GM23338 (cell line): ENCODE data around the gene SLCO3A1. TPM values are rescaled to one million over a fixed set of nuclear protein-coding genes. Genes with fewer than 3 reads are reported as not detected.

Experiments used
- ATAC-seq: fragments of 200-7000 bp; cut with Tn5 transposase; 3 replicates; pipeline ENCODE4 v1.9.1; 2020
- DNase-seq: peaks from one replicate; pipeline ENCODE4 v3.0.0-alpha.2; 2015; ENCODE audit warnings: low spot score
- H2AFZ ChIP-seq: fragments of 200-600 bp; sonication (generic); 2 replicates; pipeline ENCODE4 v1.8.0; 2016; ENCODE audit warnings: antibody characterized with exemption, mild to moderate bottlenecking, moderate library complexity
- H3F3A ChIP-seq: fragments of 200-600 bp; sonication (generic); replicated peaks from 2 replicates; pipeline ENCODE4 v1.8.0; 2017; ENCODE audit warnings: antibody characterized with exemption, mixed run types, low read depth
- H3K27ac ChIP-seq: fragments of 200-600 bp; sonication (generic); 2 replicates; pipeline ENCODE4 v1.6.1; 2016; ENCODE audit warnings: low read depth
- H3K27me3 ChIP-seq: fragments of 200-600 bp; sonication (generic); 2 replicates; pipeline ENCODE4 v1.8.0; 2016; ENCODE audit warnings: mild to moderate bottlenecking, mixed run types, moderate library complexity; ENCODE audit not compliant: insufficient read depth
- H3K36me3 ChIP-seq: fragments of 200-600 bp; sonication (generic); 2 replicates; pipeline ENCODE4 v1.8.0; 2016; ENCODE audit warnings: mild to moderate bottlenecking; ENCODE audit not compliant: insufficient read depth
- H3K4me1 ChIP-seq: fragments of 200-600 bp; sonication (generic); 2 replicates; pipeline ENCODE4 v1.8.0; 2016; ENCODE audit warnings: mild to moderate bottlenecking, moderate library complexity; ENCODE audit not compliant: insufficient read depth
- H3K4me2 ChIP-seq: fragments of 200-600 bp; sonication (generic); 2 replicates; pipeline ENCODE4 v1.7.1; 2017; ENCODE audit warnings: mixed run types
- H3K4me3 ChIP-seq: fragments of 200-600 bp; sonication (generic); 2 replicates; pipeline ENCODE4 v1.6.1; 2016; ENCODE audit warnings: mixed run types
- H3K79me2 ChIP-seq: fragments of 200-600 bp; sonication (generic); replicated peaks from 2 replicates; pipeline ENCODE4 v1.8.0; 2017; ENCODE audit warnings: mild to moderate bottlenecking; ENCODE audit not compliant: insufficient read depth
- H3K9me2 ChIP-seq: fragments of 200-600 bp; sonication (generic); 2 replicates; pipeline ENCODE4 v1.8.0; 2017; ENCODE audit not compliant: insufficient read depth
- H4K20me1 ChIP-seq: fragments of 200-600 bp; sonication (generic); replicated peaks from 2 replicates; pipeline ENCODE4 v1.8.0; 2017; ENCODE audit warnings: mild to moderate bottlenecking; ENCODE audit not compliant: insufficient read depth
- H3K27ac Mint-ChIP-seq: 2 replicates; pipeline ENCODE4 v1.8.0; 2020; ENCODE audit warnings: inconsistent platforms, mild to moderate bottlenecking, moderate library complexity, mixed read lengths
- H3K27me3 Mint-ChIP-seq: 3 replicates; pipeline ENCODE4 v1.8.0; 2022; ENCODE audit warnings: low read depth, mild to moderate bottlenecking, moderate library complexity, mixed read lengths, inconsistent platforms; ENCODE audit not compliant: insufficient read depth, poor library complexity
- H3K36me3 Mint-ChIP-seq: 3 replicates; pipeline ENCODE4 v1.8.0; 2021; ENCODE audit warnings: low read depth, mild to moderate bottlenecking, inconsistent platforms, moderate library complexity, mixed read lengths
- H3K4me1 Mint-ChIP-seq: 3 replicates; pipeline ENCODE4 v1.8.0; 2020; ENCODE audit warnings: mild to moderate bottlenecking, inconsistent platforms, mixed read lengths
- H3K4me3 Mint-ChIP-seq: 3 replicates; pipeline ENCODE4 v1.8.0; 2021; ENCODE audit warnings: moderate library complexity, mild to moderate bottlenecking, inconsistent platforms, mixed read lengths
- H3K9me3 Mint-ChIP-seq: 3 replicates; pipeline ENCODE4 v1.8.0; 2020; ENCODE audit warnings: moderate library complexity, mild to moderate bottlenecking, inconsistent platforms, mixed read lengths
- CREB1 ChIP-seq: fragments of 250-450 bp; sonication (Bioruptor Pico); IDR thresholded peaks from 2 replicates; pipeline ENCODE4 v1.5.0; 2020; ENCODE audit warnings: low read depth, mild to moderate bottlenecking, moderate library complexity
- ETS1 ChIP-seq: IDR thresholded peaks from 2 replicates; pipeline ENCODE4 v1.6.1; 2016; ENCODE audit warnings: antibody characterized with exemption
- EZH2 ChIP-seq: fragments of 200-600 bp; sonication (generic); IDR thresholded peaks from one replicate; pipeline ENCODE4 v1.8.0; 2017; ENCODE audit warnings: antibody characterized with exemption, mild to moderate bottlenecking, low read depth; ENCODE audit not compliant: unreplicated experiment
- EZH2phosphoT487 ChIP-seq: fragments of 200-600 bp; sonication (generic); IDR thresholded peaks from one replicate; pipeline ENCODE4 v1.8.1; 2018; ENCODE audit warnings: antibody characterized with exemption; ENCODE audit not compliant: unreplicated experiment
- JUNB ChIP-seq: IDR thresholded peaks from one replicate; pipeline ENCODE4 v1.6.1; 2016; ENCODE audit warnings: antibody characterized with exemption; ENCODE audit not compliant: unreplicated experiment
- POLR2AphosphoS5 ChIP-seq: IDR thresholded peaks from 2 replicates; pipeline ENCODE4 v1.6.1; 2016; ENCODE audit warnings: antibody characterized with exemption, low read depth
- STAT1 ChIP-seq: IDR thresholded peaks from one replicate; pipeline ENCODE4 v1.6.1; 2016; ENCODE audit warnings: antibody characterized with exemption; ENCODE audit not compliant: unreplicated experiment
- ZNF114 ChIP-seq: fragments of 250-450 bp; sonication (Bioruptor Pico); IDR thresholded peaks from 2 replicates; pipeline ENCODE4 v1.5.0; 2020; ENCODE audit warnings: mild to moderate bottlenecking, moderate library complexity
- ZNF331 ChIP-seq: fragments of 250-450 bp; sonication (Bioruptor Pico); IDR thresholded peaks from 2 replicates; pipeline ENCODE4 v1.5.0; 2020; ENCODE audit warnings: low read depth, mild to moderate bottlenecking, moderate library complexity
- polyA plus RNA-seq: library from polyadenylated mRNA; unstranded; fragments of >200 nt; fragmentation: Nextera tagmentation; extraction: Ambion mirVana; gene quantifications from 2 replicates; pipeline ENCODE4 v1.2.1, GENCODE V29; 2016
- total RNA-seq: library from RNA; depleted of rRNA; stranded (reverse); fragments of >200 nt; shearing (Covaris generic); gene quantifications from 2 replicates; pipeline ENCODE4 v1.2.3, GENCODE V29; 2014
- TF ChIP-seq, protein P1 (sequence below): IDR thresholded peaks from one replicate; pipeline ENCODE4 v1.6.1; 2018; ENCODE audit warnings: antibody characterized with exemption; ENCODE audit not compliant: unreplicated experiment
- TF ChIP-seq, protein P2 (sequence below), 2 experiments: fragments of 200-600 bp in 1 of 2; sonication (generic) in 1 of 2; conservative IDR thresholded peaks; 2 replicates each; pipeline versions ENCODE4 v1.5.1 to v1.6.1; 2016 to 2017; ENCODE audit warnings: antibody characterized with exemption in 2 of 2, low read depth in 2 of 2, mild to moderate bottlenecking in 2 of 2, moderate library complexity in 1 of 2

SLCO3A1 gene
- total and polyA plus RNA-seq, 2 experiments from 2014 or later: 7.3 to 9.4 TPM

GRCh38 chr15:91909574-91909973 lies 56.1 kb downstream of the SLCO3A1 start:
- Mint-ChIP-seq H3K4me1 (peaks cover 15% of the 10 kb centered on the region), H3K36me3 (no peaks in the 10 kb centered on the region), H3K27me3 (peaks cover 3% of the 10 kb centered on the region), H3K27ac (peak overlapping the region; percentile 56; the same call in 1 of the 2 replicates), H3K4me3 (no peak overlapping the region), H3K9me3 (no peaks in the 10 kb centered on the region)
- Histone ChIP-seq H3K4me1 (no peaks in the 10 kb centered on the region), H3K27me3 (no peaks in the 10 kb centered on the region), H3K4me2 (no peak overlapping the region), H3K9me2 (no peaks in the 10 kb centered on the region), H4K20me1 (no peaks in the 10 kb centered on the region), H2AFZ (no peak overlapping the region), H3K79me2 (peaks cover 8% of the 10 kb centered on the region), H3K27ac (0 out of 2 replicates have a peak overlapping the region, but pooled peaks have one; percentile 19), H3F3A (no peaks in the 10 kb centered on the region), H3K4me3 (no peak overlapping the region), H3K36me3 (no peaks in the 10 kb centered on the region; the same call in 1 of the 2 replicates)
- no peak for TF ChIP-seq ZNF114
- TF ChIP-seq EZH2: no peak
- no peak for TF ChIP-seq ETS1
- TF ChIP-seq, protein P1, sequence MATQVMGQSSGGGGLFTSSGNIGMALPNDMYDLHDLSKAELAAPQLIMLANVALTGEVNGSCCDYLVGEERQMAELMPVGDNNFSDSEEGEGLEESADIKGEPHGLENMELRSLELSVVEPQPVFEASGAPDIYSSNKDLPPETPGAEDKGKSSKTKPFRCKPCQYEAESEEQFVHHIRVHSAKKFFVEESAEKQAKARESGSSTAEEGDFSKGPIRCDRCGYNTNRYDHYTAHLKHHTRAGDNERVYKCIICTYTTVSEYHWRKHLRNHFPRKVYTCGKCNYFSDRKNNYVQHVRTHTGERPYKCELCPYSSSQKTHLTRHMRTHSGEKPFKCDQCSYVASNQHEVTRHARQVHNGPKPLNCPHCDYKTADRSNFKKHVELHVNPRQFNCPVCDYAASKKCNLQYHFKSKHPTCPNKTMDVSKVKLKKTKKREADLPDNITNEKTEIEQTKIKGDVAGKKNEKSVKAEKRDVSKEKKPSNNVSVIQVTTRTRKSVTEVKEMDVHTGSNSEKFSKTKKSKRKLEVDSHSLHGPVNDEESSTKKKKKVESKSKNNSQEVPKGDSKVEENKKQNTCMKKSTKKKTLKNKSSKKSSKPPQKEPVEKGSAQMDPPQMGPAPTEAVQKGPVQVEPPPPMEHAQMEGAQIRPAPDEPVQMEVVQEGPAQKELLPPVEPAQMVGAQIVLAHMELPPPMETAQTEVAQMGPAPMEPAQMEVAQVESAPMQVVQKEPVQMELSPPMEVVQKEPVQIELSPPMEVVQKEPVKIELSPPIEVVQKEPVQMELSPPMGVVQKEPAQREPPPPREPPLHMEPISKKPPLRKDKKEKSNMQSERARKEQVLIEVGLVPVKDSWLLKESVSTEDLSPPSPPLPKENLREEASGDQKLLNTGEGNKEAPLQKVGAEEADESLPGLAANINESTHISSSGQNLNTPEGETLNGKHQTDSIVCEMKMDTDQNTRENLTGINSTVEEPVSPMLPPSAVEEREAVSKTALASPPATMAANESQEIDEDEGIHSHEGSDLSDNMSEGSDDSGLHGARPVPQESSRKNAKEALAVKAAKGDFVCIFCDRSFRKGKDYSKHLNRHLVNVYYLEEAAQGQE: no peak
- no peak for TF ChIP-seq EZH2phosphoT487
- no peak for TF ChIP-seq STAT1
- ATAC-seq (peak; percentile 93), DNase-seq (peak; percentile 28)

- H4K20me1 ChIP-seq: no peaks in the 10 kb centered on the region; the same call in 1 of the 2 replicates
- H2AFZ ChIP-seq: no peak overlapping the region
- ATAC-seq (no peak), DNase-seq (no peak)
- H3K4me2 ChIP-seq: no peak overlapping the region
- Mint-ChIP-seq H3K27me3 (peaks cover 6% of the 10 kb centered on the region), H3K36me3 (peaks cover 6% of the 10 kb centered on the region; the same call in 2 of the 3 replicates), H3K9me3 (no peaks in the 10 kb centered on the region), H3K4me3 (no peak overlapping the region), H3K4me1 (peaks cover 27% of the 10 kb centered on the region), H3K27ac (no peak overlapping the region)
- H3F3A ChIP-seq: no peaks in the 10 kb centered on the region
- H3K79me2 ChIP-seq: no peaks in the 10 kb centered on the region; the same call in 1 of the 2 replicates
- H3K9me2 ChIP-seq: no peaks in the 10 kb centered on the region
- no peak overlapping the region for H3K4me3 ChIP-seq
- TF ChIP-seq JUNB (no peak), ZNF331 (no peak), CREB1 (CRISPR knock-in tag) (no peak), POLR2AphosphoS5 (no peak), ZNF114 (no peak)
- TF ChIP-seq, protein P2, sequence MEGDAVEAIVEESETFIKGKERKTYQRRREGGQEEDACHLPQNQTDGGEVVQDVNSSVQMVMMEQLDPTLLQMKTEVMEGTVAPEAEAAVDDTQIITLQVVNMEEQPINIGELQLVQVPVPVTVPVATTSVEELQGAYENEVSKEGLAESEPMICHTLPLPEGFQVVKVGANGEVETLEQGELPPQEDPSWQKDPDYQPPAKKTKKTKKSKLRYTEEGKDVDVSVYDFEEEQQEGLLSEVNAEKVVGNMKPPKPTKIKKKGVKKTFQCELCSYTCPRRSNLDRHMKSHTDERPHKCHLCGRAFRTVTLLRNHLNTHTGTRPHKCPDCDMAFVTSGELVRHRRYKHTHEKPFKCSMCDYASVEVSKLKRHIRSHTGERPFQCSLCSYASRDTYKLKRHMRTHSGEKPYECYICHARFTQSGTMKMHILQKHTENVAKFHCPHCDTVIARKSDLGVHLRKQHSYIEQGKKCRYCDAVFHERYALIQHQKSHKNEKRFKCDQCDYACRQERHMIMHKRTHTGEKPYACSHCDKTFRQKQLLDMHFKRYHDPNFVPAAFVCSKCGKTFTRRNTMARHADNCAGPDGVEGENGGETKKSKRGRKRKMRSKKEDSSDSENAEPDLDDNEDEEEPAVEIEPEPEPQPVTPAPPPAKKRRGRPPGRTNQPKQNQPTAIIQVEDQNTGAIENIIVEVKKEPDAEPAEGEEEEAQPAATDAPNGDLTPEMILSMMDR (conservative IDR thresholded peaks at IDR 0.05; ENCODE audit: low read depth in 2 of 2): no peak
- H3K27ac ChIP-seq: no peak overlapping the region
- no peaks in the 10 kb centered on the region for H3K27me3 ChIP-seq
- H3K4me1 ChIP-seq: peaks cover 8% of the 10 kb centered on the region; the same call in 1 of the 2 replicates
- no peaks in the 10 kb centered on the region; the same call in 1 of the 2 replicates for H3K36me3 ChIP-seq
Observed at GRCh38 chr15:91911844-91912243, 58.3 kb downstream of the SLCO3A1 start.
